Activated CD8-positive, alpha-beta memory T cell treated with anti-CD3 and anti-CD28 coated beads, Interleukin-2, amount 50 U/mL, for 1 hour (primary cell): Measurements from ENCODE around the gene KMT2C.

ENCODE experiments used
- DNase-seq: peaks from one replicate; pipeline ENCODE4 v3.0.0-alpha.2; 2020; ENCODE audit errors: extremely low read depth

KMT2C gene

DNA sequence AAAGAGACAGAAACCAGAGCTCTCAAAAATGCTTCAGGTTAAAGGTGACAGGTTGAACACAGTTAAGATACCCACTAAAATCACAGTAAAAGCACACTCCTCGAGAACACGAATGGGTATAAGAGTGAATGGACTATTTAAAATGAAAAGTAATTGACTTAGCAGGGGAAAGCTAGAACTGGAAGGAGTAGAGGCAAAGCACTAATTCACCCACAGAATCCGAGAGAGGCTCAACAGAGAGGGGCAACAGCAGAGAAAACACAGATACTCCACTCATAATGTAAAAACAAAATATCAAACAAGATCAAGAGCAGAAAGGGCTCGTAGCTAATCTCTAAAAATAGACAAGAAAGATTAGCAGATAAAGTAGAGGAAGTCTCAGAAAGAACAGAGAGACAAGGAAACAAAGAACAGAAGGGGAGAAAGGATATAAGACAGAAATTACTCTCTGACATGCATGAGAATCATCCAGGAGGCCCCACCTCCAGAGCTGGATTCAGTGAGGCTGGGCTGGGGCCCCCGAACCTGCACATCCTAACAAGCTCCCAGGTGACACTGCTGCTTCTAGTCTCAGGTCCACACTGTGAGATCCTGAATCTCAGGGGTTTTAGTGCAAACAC, 292.7 kb downstream of the KMT2C start:
- no peak for DNase-seq

DNA sequence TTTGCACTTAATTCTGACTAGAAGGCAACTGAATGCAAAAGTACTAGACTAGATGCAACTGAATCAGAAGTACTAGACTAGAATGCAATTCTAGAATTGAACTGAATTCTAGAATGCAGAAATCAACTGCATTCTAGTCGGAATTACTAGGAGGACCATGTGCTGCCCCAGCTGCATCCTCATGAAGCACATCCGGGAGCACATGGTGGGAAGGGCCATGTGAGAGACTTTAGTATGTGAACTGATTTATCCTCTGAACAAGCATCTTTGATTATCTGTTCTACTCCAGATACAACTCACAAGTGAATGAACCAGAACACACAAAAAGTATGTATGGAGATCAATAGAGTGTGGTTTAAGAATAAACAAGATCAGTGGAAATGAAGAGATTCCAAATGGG, 295.2 kb downstream of the KMT2C start:
- no peak for DNase-seq

DNA sequence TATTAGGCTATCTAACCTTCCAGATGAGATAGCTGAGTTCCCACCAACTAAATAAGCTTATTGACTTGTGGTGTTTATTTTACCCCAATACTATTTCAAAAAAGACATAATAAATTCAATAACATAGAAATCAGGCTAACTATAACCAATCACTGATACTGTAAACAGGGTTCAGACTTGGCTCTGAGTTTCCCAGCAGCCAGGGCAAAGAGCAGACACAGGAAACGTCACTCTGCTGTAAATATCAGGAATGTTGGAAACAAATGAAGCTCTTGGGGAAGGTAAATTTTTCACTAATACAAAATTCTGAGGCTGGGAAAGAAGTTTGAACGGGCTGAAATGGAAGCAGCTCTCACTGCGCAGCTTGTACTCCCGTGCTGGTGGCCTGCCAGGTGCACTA, 295.7 kb downstream of the KMT2C start:
- no peak for DNase-seq

DNA sequence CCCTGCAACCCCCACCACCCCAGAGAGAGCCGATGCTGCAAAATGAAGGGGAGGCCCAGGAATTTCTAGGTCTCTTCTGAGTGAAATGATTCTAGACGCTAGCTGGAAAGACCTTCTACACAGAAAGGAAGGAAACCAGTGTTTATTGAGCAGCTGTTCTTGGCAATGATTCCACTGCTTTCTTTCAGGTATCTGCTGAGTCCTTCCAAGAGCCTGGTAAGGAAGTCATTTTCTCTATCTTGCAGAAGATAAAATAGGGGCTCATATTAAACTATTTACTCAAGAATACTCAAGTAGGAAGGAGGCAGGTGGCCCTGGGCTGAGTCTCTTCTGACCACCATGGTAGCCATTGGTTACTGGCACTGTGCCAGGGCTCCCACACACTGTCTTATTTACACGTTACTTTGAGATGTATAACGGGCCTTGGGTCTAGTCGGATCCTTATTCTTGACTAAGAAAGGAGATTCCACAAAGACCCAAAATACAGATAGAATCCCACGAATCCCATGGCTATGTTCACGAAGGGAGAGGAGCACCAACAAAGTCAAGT, 298.3 kb downstream of the KMT2C start:
- DNase-seq: no peak

DNA sequence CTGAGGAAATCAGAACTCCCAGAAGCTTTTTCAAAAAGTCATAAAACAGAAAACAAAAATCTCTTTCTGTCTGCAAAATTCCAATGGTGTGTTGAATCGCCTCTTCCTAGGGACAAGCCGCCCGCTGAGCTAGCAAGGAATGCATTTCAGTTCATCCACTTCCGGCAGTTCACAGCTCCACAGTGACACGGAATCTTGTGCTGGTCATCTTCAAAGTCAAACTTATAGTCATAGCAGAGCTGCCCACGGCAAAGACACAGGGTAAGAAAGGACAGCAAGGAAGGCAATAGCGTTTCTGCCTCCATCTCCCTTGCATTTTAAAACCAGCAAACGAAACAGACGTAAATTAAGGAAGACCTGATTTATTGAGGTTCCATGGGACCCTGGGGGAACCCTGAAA, 299.1 kb downstream of the KMT2C start:
- DNase-seq: no peak

DNA sequence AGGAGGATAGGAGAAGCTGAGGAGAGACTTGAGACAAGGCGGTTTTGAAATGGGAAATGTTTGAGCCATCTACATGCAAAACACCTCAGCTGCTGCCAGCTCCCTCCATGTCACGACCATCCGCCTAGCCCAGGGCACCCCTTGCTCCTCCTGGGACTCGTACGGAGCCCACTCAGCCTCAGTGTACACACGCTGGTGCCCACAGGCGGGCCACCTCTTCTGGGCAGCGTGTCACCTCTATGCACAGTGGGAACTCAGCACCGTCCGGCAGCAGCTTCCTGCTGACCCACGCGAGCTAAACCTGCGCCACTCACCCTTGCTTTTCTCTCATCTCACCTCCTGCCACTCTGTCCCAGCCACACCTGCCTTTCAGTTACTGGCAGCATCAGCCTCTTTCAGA, 302.0 kb downstream of the KMT2C start:
- no peak for DNase-seq

DNA sequence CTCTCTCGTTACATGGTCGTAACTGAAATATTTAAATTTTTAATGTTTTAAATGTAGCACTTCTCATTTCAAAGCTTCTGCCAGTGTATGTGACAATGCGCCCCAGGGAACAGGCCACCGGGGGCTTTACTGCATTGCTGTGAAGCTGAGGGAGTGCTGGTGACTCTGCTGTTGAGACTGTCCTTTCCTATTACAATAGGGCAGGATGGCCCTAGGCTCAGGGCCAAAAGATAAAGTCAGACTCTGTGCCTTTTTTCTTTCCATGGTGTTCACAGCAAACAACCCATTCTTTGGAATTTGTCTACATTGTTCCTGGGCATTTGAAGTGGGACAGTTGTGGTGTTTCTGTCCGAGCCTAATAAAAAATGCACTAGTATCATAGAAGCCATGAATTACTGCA, 303.0 kb downstream of the KMT2C start:
- no peak for DNase-seq

DNA sequence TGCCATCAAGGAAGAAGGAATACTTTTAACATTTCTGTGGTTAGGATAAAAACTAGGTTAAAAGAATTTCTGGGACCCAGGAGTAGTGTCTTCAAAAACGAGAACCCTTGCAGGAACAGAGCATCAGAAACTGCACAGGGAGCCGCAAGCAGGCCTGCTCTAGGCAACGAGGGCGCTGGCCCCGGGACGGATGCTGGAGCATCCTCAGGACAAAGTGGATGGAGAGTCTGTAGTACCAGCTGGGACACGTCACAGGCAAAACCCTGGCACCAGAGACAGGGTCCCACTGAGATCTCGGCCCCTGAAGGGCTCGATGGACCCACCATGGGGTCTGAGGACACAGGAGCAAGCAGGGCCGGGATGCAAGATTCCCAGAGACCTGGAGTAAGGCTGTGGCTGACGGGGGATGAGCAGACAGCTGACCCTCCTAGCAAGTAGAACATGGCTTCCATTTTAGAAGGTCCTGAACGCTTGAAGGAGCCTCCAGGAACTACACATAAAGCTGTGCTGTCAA, 303.8 kb downstream of the KMT2C start:
- no peak for DNase-seq

DNA sequence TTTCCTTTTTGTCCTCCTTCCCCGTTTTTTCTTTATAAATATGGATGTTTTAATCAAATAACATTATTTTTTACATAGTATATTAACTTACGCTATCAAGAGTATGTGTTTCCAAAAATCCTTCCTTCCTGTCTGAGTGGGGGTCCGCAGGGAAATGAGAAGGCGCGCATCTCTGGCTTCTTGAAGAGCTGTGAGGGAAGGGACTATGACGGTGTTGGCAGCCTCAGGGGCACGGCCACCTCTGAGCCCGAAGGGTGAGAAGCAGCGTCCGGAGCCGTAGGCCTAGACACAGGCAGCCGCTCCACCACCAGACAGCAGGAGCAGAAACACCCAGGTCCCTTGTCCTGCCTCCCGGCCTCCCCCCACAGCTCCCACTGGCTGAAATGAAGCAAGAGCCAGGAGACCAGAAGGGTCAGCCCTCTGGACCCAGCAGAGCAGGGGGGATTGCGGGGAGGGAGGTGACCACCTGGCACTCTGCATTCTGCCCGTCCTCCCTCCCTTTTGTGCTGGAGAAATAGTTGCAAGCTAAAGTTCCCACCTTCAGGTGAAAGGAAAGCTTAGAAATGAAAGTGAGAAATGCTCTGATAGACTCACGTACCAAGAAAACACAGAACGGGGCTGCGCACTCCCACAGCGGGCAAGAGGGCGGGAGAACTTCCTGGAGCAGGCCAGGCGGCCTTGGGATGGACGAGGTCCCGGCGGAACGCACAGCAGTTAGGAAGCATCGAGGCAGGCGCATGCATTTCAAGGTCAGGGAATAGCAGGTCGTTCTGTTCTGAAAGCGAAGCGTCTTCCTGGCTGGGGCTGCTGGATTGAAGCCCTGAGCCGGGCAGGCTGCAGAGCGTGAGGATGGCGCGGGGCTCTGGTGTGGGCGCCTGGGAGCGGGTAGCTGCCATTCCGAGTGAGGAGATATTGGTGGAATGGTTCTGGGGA, 304.9 kb downstream of the KMT2C start:
- no peak for DNase-seq

DNA sequence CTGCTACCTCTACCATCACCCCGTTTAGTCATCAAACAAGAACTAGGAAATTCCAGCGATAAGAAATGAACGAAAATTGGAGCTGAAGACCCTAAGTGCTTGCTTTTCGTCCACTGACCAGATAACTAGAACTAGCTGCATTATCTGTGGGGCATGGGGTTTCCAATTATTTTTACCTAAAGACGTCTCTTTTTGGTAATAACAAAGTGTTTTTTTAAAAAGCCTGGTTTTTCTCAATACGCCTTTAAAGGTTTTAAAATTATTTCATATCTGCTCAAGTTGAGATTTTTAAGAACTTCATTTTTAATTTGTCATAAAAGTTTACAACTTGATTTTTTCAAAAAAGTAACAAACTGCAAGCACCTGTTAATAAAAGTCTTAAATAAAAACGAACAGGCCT, 306.1 kb downstream of the KMT2C start:
- DNase-seq: no peak

DNA sequence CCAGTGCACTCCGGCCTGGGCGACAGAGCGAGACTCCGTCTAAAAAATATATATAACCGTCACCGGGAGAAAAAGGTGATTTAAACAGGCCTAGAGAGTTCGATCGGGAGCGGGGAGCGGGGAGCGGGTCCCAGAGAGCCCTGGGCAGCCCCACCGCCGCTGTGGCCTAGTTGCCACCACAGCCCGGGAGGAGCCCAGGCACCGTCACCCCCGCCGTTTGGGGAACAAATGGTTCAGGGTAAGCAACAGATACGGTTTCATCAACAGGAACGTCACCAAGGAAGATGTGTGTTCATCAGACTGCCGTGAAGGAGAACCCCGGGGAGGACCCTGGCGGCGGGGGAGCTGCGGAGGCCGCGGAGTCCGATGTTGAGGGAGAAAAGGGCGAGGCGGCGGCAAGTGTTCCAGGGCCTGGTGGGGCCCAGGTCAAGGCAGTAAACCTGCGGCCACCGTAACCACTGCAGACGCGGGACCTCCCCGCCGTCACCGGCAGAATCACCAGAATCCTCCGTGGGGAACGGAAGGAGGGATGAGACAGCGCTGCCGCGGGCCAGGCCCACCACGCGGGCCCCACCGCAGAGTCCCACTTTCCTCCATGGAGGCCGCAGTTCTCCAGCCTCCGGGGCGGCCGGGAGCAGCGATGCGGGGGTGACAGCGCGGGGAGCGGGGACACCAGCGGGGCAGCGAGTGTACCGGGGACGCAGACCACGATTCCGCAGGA, 306.9 kb downstream of the KMT2C start:
- no peak for DNase-seq

DNA sequence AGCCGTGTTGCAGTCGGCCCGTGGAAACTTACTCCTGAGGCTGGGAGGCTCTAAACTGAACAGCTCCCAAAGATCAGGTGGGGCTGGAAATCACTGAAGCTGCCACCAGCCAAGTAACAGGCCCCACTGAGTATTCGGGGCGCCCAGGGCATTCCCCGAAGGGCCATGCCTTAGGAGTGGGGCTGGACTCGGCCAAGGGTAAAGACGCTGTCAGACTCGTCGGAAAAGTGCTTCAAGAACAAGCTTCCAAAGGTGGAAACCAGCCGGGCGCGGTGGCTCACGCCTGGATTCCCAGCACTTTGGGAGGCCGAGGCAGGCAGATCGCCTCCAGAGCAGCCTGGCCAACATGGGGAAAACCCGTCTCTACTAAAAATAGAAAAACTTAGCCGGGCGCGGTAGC, 307.6 kb downstream of the KMT2C start:
- no peak for DNase-seq

DNA sequence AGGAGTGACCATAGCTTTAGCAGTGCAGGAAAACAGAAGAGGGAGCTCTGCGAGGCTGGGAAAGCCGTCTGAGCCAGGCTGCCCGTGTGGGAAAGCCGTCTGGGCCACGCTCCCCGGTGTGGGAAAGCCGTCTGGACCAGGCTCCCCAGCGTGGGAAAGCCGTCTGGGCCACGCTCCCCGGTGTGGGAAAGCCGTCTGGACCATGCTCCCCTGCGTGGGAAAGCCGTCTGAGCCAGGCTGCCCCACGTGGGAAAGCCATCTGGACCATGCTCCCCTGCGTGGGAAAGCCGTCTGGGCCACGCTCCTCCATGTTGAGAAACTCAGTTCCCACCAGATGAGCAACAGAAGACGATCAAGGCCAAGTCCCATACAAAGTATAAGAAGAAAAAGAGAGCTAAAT, 308.6 kb downstream of the KMT2C start:
- no peak for DNase-seq

GRCh38 chr7:152126741-152127140, 309.1 kb downstream of the KMT2C start:
- no peak for DNase-seq

- no peak for DNase-seq
Measured at GRCh38 chr7:152122540-152122939, 313.3 kb downstream of the KMT2C start.

GRCh38 chr7:152121432-152121831, 314.4 kb downstream of the KMT2C start:
- no peak for DNase-seq

DNA sequence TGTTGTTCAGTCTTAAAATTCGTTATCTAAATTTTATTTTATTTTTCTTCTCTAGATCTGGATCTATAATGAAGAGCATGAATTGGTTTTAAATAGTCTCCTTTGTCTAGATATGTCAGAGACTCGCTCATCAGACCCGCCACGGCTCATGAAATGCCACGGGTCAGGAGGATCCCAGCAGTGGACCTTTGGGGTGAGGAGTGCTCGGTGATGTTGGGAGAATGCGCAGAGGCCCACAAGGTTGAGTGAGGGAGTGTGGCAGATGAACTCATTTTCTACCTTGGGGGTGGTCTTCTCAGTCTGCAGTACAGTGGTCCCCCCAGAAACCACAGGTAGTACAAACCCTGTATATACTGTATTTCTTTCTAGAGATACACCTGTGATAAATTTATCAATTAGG, 315.0 kb downstream of the KMT2C start:
- no peak for DNase-seq

DNA sequence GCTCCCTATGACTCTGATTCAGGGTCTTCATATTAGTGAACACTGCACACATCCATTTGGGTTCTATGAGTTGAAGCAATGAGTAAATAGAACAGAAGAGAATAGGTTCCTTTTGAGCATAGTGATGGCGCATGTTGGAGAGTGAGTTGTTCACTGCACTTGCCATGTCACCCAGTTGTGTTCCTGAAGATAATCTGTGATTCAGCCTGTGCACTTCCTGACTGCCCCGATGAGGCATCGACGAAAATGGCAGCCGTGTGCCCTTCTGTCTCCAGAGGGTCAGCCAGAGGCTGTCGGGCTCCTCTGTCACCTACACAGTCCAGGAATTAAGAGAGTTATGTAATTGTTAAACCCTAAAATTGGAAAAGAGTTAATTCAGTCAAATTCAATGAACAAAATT, 315.6 kb downstream of the KMT2C start:
- no peak for DNase-seq

- DNase-seq: no peak
Measured at GRCh38 chr7:152117356-152117755, 318.4 kb downstream of the KMT2C start.

DNA sequence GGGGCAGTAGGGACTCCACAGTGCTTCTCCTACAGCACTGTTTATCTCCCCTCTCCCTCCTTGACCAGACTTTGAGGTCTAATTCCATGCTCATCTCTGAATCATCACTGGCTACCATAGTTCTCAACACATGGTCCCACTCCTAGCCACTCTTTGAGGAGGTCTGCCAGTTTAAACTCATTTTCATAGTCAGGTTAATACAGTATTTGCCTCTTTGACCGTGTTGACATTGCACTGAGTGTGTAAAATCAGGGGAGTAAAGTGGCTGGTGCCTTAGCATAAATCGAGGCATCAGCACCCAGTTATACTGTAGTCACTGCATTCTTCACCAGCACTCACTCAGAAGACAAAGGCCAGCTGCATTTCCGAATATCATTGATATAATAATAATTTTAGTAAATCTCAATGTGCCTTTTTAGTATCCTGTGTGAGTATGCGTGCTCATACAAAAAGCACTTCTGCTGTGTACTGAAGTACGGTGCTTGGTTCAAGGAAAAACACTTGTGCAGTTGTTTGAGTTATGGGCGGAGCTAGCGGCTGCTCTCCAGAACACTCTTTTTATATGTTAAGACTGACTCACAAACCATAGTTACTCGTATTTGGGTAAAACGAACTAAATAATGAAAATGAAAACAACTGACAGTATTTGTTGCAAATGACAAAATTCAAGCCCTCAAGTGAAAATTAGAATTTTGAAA, 320.6 kb downstream of the KMT2C start:
- no peak for DNase-seq

- DNase-seq: no peak
Measured at GRCh38 chr7:152112829-152113228, 323.0 kb downstream of the KMT2C start.

- no peak for DNase-seq
Measured at GRCh38 chr7:152108359-152108758, 327.4 kb downstream of the KMT2C start.
